Dendritic cell treated with granulocyte-macrophage colony-stimulating factor and Interleukin-4, amounts not matched to agents 40 ng/mL and 50 ng/mL, for 4 days (primary cell): ENCODE measurements around the gene EHMT1.
"Not testable (repeated sequence)": the region's sequence is repeated elsewhere in the genome, so short reads cannot be mapped to it uniquely, and the experiment has no call there.

Source experiments
- H3K27ac Mint-ChIP-seq: one replicate; pipeline ENCODE4 v1.8.0; 2022; ENCODE audit warnings: mild to moderate bottlenecking, mixed read lengths
- H3K27me3 Mint-ChIP-seq: one replicate; pipeline ENCODE4 v1.8.0; 2022; ENCODE audit warnings: mild to moderate bottlenecking, mixed read lengths
- H3K36me3 Mint-ChIP-seq: one replicate; pipeline ENCODE4 v1.8.0; 2022; ENCODE audit warnings: low read depth, mixed read lengths
- H3K4me1 Mint-ChIP-seq: one replicate; pipeline ENCODE4 v1.8.0; 2022; ENCODE audit warnings: low read depth, mixed read lengths
- H3K4me3 Mint-ChIP-seq: one replicate; pipeline ENCODE4 v1.8.0; 2022; ENCODE audit warnings: mild to moderate bottlenecking, moderate library complexity, mixed read lengths
- H3K9me3 Mint-ChIP-seq: one replicate; pipeline ENCODE4 v1.8.0; 2022; ENCODE audit warnings: mixed read lengths
- intact Hi-C: fragments of 100-400 bp; cut with micrococcal nuclease; formaldehyde crosslinking; loops from one replicate; pipeline ENCODE4 v1.15.0; 2022

The EHMT1 gene

GRCh38 chr9:137866226-137867141 is 247.7 kb downstream of the EHMT1 start:
- Mint-ChIP-seq H3K27ac (no peak overlapping the region), H3K27me3 (peaks cover 8% of the 10 kb centered on the region), H3K4me1 (no peaks in the 10 kb centered on the region), H3K36me3 (no peaks in the 10 kb centered on the region), H3K4me3 (no peak overlapping the region), H3K9me3 (no peaks in the 10 kb centered on the region)
- intact Hi-C loops = no loop called here

GRCh38 chr9:137870432-137870831 is 251.6 kb downstream of the EHMT1 start:
- intact Hi-C loops = no loop called here
- Mint-ChIP-seq H3K4me1 (no peaks in the 10 kb centered on the region), H3K27ac (no peak overlapping the region), H3K9me3 (no peaks in the 10 kb centered on the region), H3K36me3 (no peaks in the 10 kb centered on the region), H3K27me3 (peaks cover 13% of the 10 kb centered on the region), H3K4me3 (no peak overlapping the region)

- H3K4me3 Mint-ChIP-seq = no peak overlapping the region
- intact Hi-C loops = no loop called here
- H3K9me3 Mint-ChIP-seq = no peaks in the 10 kb centered on the region
- H3K4me1 Mint-ChIP-seq = no peaks in the 10 kb centered on the region
- peaks cover 31% of the 10 kb centered on the region for H3K27me3 Mint-ChIP-seq
- H3K27ac Mint-ChIP-seq = no peak overlapping the region
- no peaks in the 10 kb centered on the region for H3K36me3 Mint-ChIP-seq
Measured at GRCh38 chr9:137872296-137872695, 253.5 kb downstream of the EHMT1 start.

- no peak overlapping the region for H3K4me3 Mint-ChIP-seq
- H3K36me3 Mint-ChIP-seq = no peaks in the 10 kb centered on the region
- no peaks in the 10 kb centered on the region for H3K4me1 Mint-ChIP-seq
- peaks cover 33% of the 10 kb centered on the region for H3K27me3 Mint-ChIP-seq
- intact Hi-C loops = no loop called here
- H3K27ac Mint-ChIP-seq = no peak overlapping the region
- no peaks in the 10 kb centered on the region for H3K9me3 Mint-ChIP-seq
Measured at GRCh38 chr9:137873408-137873807, 254.6 kb downstream of the EHMT1 start.

GRCh38 chr9:137873858-137874362 is 255.1 kb downstream of the EHMT1 start:
- no peaks in the 10 kb centered on the region for H3K9me3 Mint-ChIP-seq
- H3K27ac Mint-ChIP-seq = no peak overlapping the region
- H3K4me3 Mint-ChIP-seq = no peak overlapping the region
- no peaks in the 10 kb centered on the region for H3K4me1 Mint-ChIP-seq
- no peaks in the 10 kb centered on the region for H3K36me3 Mint-ChIP-seq
- H3K27me3 Mint-ChIP-seq = peaks cover 35% of the 10 kb centered on the region
- intact Hi-C loops = no loop called here

- Mint-ChIP-seq H3K4me1 (no peaks in the 10 kb centered on the region), H3K27ac (no peak overlapping the region), H3K36me3 (no peaks in the 10 kb centered on the region), H3K27me3 (peaks cover 47% of the 10 kb centered on the region), H3K9me3 (no peaks in the 10 kb centered on the region), H3K4me3 (no peak overlapping the region)
- intact Hi-C loops = no loop called here
Measured at GRCh38 chr9:137875354-137875753, 256.5 kb downstream of the EHMT1 start.

- Mint-ChIP-seq H3K36me3 (no peaks in the 10 kb centered on the region), H3K9me3 (no peaks in the 10 kb centered on the region), H3K4me1 (no peaks in the 10 kb centered on the region), H3K27ac (no peak overlapping the region), H3K27me3 (peaks cover 44% of the 10 kb centered on the region), H3K4me3 (no peak overlapping the region)
- intact Hi-C loops = no loop called here
Measured at GRCh38 chr9:137875846-137876245, 257.0 kb downstream of the EHMT1 start.

GRCh38 chr9:137876269-137876668 is 257.5 kb downstream of the EHMT1 start:
- peaks cover 44% of the 10 kb centered on the region for H3K27me3 Mint-ChIP-seq
- H3K36me3 Mint-ChIP-seq = no peaks in the 10 kb centered on the region
- H3K4me3 Mint-ChIP-seq = no peak overlapping the region
- H3K27ac Mint-ChIP-seq = no peak overlapping the region
- intact Hi-C loops = no loop called here
- H3K4me1 Mint-ChIP-seq = no peaks in the 10 kb centered on the region
- no peaks in the 10 kb centered on the region for H3K9me3 Mint-ChIP-seq

- Mint-ChIP-seq H3K9me3 (no peaks in the 10 kb centered on the region), H3K36me3 (no peaks in the 10 kb centered on the region), H3K4me1 (no peaks in the 10 kb centered on the region), H3K4me3 (no peak overlapping the region), H3K27me3 (peaks cover 44% of the 10 kb centered on the region), H3K27ac (no peak overlapping the region)
- intact Hi-C loops = no loop called here
Measured at GRCh38 chr9:137876781-137877386, 258.1 kb downstream of the EHMT1 start.

GRCh38 chr9:137877506-137878122 is 258.8 kb downstream of the EHMT1 start, which contains the start of gene CACNA1B:
Gene CACNA1B, plus strand, starts transcription at chr9:137877782. Its CDS starts 152 bp downstream, at chr9:137877934.
- H3K4me3 Mint-ChIP-seq = not testable (repeated sequence)
- H3K27me3 Mint-ChIP-seq = peaks cover 44% of the 10 kb centered on the region

GRCh38 chr9:137878146-137878941 is 259.5 kb downstream of the EHMT1 start:
- Mint-ChIP-seq H3K9me3 (no peaks in the 10 kb centered on the region), H3K27ac (no peak overlapping the region), H3K27me3 (peaks cover 43% of the 10 kb centered on the region), H3K36me3 (no peaks in the 10 kb centered on the region), H3K4me1 (no peaks in the 10 kb centered on the region), H3K4me3 (no peak overlapping the region)
- intact Hi-C loops = no loop called here

More at GRCh38 chr9:137877506-137878122, 258.8 kb downstream of the EHMT1 start, which contains the start of gene CACNA1B:
- H3K9me3 Mint-ChIP-seq, intact Hi-C loops, H3K4me1 Mint-ChIP-seq, H3K36me3 Mint-ChIP-seq, H3K27ac Mint-ChIP-seq: not testable (repeated sequence)

- no peaks in the 10 kb centered on the region for H3K4me1 Mint-ChIP-seq
- no peaks in the 10 kb centered on the region for H3K36me3 Mint-ChIP-seq
- H3K4me3 Mint-ChIP-seq = no peak overlapping the region
- H3K9me3 Mint-ChIP-seq = no peaks in the 10 kb centered on the region
- intact Hi-C loops = no loop called here
- H3K27me3 Mint-ChIP-seq = peaks cover 42% of the 10 kb centered on the region
- H3K27ac Mint-ChIP-seq = no peak overlapping the region
Measured at GRCh38 chr9:137879052-137879451, 260.2 kb downstream of the EHMT1 start.

- no peaks in the 10 kb centered on the region for H3K36me3 Mint-ChIP-seq
- intact Hi-C loops = no loop called here
- H3K27me3 Mint-ChIP-seq = peaks cover 42% of the 10 kb centered on the region
- H3K4me1 Mint-ChIP-seq = no peaks in the 10 kb centered on the region
- no peak overlapping the region for H3K4me3 Mint-ChIP-seq
- H3K9me3 Mint-ChIP-seq = no peaks in the 10 kb centered on the region
- no peak overlapping the region for H3K27ac Mint-ChIP-seq
Measured at GRCh38 chr9:137879566-137880150, 260.9 kb downstream of the EHMT1 start.
